GM03348 (cell line): Measurements from ENCODE around the gene GRM7.

Experiments
- DNase-seq: peaks from one replicate; pipeline ENCODE4 v3.0.0; 2012; ENCODE audit warnings: low spot score

Gene GRM7

DNA sequence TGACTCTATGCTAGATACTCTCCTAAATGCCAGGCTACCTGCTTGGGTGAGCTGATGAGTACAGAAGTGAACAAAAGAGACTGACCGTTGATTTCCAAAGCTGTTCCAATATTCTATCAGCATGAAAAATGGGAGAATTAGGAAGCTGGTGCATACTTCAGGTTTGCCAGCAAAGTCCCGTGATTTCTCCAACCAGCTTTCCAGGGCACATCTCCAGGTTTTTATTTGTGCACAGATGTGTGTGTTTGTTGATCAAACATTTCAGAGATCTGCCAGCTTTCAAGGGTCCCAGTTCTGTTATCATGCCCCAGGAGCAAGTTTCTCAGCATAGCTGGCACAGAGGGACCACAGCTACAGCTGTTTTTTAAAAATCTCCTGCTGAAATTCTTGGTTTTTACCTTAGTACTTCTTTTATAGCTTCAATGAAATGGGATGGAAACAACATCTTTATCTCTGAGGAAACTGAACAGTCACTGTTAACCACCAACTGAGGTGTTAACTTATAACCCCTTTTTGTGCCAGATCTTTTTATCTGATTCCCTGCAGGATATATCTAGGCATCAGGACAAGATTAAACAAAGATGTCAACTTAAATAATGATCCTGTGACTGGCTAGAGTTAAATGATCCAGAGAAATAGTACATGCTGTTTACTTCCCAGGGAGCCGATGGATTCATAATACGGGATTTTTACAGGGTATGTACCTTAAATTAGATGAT lies 380.8 kb downstream of the GRM7 start:
- no peak for DNase-seq

DNA sequence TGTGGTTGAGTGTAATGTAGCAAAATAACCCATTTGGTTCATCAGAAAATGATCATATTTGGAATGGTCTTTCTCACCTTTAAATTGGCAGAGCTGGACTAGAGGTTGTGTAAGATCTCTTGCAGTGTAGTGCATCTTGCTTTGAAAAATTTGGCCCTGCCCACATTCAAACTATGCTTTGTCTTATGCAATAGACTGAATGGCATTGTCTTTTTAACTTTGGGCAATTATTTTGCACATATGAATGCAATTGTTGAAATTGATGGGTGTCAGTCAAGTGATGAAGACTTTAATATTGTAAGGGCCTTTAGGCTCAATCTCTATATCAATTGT lies 381.4 kb downstream of the GRM7 start:
- no peak for DNase-seq

DNA sequence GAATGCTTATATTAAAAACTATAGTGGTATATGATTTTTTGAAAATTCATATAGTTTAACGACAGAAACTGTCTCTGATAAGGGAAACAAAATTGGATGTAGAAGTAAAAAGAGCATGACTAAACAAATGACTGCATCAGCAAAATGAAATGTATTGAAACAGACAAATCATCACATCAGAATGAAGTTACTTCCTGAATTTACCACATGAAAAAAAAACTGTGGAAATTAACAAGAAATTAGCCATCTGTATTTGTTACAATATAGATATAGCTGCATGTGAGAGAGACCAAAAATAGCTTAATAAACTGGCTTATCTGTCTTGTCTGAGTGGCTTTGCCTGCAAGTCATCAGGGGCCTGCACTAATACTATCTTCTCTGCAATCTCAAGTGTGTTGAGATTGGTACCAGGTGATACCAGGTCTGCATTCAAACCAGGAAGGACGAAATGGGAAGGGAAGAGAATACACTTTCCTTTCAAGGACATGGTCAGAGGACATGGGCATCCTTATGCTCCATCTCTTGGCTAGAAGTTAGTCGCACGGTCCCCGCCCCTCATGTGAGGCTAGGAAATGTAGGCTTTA lies 388.7 kb downstream of the GRM7 start:
- DNase-seq, result no peak

DNA sequence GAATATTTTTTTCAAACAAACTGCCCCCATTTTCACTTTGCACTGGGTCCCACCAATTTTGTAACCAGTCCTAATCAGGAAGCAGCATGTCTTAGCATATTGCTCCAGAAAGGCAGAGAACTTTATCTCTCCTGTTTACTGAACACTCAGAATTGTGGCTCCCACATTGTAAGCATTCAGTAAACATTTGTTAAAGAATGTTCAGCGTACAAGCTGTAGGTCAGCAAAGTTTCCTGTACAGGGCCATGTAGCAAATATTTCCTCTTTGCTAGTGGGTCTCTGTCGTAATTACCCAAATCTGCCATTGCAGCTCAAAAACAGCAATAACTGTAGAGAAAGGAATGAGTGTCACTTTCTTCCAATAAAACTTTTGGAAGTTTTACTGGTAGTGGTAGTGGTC lies 393.3 kb downstream of the GRM7 start:
- no peak for DNase-seq

DNA sequence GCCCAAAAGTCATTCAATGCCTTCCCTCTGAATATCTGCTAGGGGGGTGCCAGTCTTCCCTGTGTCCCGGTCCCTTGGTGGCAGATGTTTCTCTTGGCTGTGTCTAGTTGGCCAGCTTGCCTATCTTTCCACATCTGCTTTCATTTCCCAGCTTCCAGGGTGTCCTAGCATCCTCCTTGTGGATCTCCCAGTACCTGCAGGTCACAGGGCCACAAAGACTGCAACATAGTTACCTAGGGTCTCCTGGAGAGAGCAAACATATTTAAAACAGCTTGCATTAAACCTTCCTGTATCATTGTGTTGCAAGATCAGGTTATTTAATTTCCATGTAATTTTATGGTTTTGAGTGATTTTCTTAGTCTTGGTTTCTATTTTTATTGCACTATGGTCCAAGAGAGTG lies 400.1 kb downstream of the GRM7 start:
- no peak for DNase-seq

DNA sequence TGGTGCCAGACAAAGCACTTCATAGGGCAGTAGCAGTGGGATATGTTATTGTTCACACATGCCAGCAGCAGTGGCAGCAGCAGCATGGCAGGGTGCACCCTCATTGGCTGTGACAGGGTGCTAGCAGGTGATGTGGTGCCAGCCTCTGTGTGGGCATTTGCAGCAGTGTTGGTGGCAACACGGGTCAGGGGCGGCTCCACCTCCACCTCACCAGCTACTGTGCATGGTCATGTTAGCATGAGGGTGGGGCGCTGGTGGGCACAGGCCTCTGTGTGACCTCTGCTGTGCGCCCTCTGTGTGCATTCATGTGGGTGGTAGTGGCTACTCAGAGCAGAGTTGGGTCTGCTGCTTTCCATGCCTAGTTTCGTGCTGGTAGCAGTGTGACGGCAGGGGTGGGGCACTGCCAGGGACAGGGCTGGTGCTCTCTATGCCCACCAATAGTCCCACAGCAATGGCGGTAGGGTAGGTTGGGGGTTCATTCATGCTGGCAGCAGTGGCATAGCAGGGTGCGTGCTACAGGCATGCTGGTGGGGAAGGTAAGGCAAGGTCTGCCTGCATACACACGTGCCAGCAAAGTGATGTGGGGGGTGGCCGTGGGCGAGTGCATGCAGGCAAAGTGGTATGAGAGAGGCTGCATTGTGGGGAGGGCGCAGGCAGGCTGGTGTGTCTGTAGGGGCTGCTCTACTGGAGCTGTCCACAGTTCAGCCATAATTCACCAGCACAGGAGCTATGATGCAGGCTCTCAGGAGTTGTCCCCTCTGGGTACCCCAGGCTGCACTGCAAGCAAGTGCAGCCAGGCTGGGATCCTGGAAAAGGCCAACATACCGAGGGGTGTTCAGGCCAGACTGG lies 402.7 kb downstream of the GRM7 start:
- no peak for DNase-seq

DNA sequence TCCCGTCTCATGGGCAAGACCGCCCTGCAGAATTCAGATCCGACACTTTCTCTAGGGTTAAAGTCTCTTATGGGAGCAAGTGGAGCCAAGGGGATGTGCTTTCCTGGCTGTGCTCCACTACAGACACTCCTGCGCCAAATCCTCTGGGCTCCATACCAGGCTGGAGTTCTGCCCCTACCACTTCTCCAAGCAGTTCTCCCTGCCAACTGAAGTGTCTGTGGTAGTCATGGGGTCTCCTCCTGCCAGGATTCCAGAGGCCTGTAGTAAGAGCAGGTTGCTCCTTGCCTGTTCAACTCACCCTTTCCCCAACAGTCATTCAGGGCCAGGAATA lies 403.2 kb downstream of the GRM7 start:
- DNase-seq, result no peak

DNA sequence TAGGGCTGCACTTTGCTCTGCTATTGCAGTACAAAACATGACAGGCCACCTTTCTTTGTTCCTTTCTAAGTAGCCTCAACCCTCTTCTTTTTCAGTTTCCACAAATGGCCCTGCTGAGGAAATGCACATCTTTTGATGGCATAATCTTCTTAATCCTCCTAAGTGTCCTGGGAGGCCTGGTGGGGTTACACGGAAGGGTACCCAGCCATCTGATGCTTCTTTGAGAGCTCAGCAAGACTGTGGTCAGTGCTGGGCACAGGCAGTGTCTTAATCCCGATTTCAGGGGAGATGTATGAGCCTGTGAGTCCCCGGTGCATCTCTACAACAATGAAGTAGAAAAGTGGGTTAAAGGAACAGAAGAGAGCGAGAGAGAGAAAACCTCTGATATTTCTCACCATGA lies 404.8 kb downstream of the GRM7 start:
- DNase-seq, result no peak

DNA sequence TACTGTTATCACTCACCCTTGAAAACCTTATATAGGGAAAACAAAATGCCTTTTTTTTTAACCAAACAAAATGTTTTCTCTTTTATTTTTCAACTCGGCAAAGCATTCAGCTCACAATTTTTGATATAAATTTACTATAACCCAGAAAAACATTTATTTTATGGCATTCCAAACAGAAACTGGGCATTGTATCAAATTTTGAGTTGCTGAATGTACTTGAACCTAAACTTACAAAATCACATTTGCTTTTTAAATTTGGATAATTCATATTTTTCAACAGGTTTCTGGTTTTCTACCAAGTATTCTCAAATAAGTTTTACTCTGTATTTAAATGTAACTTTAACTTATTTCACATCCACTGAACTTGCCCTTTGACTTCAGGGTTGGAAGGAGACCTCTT lies 405.6 kb downstream of the GRM7 start:
- DNase-seq, result no peak

DNA sequence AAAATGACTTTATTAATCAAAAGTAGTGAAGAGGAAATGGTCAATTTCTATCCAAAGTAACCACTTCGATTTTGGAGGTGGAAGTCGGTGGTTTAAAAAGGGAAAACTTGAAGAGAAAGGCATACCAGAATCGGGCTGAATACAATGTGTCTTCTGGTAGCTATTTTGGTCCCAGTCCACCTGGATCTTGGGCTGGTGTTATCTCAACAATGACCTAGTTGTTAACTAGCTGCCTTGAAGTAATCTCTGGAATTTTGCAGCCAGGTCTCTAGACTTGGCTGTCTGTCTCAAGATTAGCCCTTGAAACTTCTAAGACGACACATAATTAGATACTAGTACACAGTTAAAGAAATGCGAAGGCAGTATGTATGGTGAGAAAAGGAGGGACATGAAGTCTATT lies 409.8 kb downstream of the GRM7 start:
- no peak for DNase-seq

DNA sequence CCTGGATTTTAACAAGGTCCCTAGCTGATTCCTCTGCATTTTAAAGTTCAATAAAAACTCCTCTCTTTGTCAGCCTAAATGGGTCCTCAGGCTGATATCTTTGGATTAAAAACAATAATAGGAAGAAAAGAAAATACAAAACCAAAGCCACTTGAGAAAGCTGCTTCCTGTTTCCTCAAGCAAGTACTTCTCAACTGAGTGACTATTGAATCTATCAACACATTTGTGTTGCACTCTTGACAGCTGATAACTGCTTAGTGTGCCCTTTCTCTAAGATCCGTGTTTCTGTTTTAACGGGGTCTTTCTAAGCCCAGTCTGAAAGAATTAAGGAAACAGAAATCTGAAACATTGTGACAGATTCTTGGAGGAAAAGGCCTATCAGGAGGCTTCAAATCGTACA lies 410.7 kb downstream of the GRM7 start:
- no peak for DNase-seq

DNA sequence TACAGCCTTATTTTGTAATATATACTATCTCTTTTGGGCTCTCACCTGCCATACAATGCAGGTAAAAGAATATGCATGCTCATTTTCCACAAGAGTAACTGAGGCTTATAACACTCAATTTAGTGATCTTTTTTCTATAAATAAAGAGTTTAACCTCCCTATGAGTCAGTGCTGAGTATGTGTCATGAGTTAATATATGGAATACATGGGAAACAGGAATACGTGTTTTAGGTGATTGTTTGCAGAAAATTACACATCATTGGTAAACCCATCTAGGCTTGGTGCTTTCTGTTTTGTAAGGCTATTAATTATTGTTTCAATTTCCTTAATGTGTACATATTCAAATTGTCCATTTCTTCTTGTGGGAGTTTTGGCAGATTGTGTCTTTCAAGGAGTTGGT lies 411.3 kb downstream of the GRM7 start:
- no peak for DNase-seq

DNA sequence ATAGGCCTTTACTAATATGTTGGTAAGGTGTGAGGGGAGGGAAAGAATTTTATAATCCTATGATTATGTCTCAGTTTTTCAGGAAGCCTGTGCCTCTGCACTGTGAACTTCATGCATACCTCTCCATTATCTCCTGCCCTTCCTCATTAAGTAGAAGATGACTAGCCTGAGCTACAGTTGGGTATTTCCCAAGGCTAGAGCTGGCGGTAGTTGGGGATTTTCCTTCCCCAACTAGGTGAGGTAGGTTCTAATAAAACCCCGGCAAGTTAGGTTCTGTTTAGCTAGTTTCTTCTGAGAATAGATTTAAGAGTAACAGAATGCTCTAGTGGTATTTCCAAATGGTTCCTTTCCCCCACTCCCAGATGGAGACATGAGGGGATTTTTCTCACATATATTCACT lies 414.5 kb downstream of the GRM7 start:
- DNase-seq, result no peak

DNA sequence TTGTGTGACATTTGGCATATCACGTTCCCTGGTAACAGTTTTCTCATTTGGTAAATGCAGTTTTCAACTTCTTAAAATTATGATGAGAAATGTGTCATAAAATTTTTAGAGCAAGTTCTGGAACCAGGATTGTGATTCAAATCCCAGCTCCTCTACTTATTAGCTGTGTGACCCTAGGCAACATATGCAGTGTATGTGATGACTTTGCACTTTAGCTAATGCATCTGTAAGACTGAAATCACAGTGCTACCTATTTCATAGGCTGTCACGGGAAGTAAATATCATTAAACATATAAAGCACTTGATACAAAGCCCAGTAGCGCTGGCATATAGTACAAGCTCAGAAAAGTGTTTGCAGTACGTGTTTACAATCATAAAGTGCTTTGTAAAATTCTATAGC lies 419.4 kb downstream of the GRM7 start:
- no peak for DNase-seq

DNA sequence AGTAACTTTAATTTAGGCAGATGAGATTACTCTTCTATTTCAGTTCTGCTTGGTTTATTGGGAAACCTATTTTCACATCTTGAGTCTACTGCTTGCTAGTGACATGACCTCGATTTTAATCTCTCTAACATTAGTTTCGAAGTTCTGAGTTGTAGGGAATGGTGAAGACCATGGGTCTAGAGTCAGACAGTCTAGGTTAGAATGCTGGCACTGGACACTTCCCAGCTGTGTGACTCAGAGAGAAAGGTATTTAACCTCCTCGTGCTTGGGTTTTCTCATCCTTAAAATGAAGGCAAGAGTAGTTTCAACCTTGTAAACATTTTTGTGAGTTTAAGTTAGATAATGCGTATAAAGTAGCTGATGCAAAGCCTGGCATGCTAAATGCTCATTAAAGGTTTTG lies 422.1 kb downstream of the GRM7 start:
- no peak for DNase-seq

DNA sequence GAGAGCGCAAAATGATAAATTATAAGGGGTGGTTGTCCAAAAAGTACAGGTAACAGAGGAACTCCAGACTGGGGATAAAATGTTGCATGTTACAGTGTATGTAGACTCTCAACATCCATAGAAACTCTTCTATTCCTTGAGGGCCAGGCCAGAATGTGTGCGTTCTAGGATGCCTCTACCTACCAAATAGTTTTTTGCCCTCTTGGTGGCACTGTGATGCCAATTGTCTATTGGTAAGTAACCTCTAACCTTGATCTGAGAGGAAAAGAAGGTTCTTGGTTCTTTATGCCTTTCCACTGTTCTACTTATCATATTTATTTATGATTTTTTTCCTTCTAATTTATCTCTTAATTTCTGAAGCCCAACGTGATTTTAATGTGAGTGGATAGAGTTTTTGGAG lies 424.6 kb downstream of the GRM7 start:
- DNase-seq, result no peak

DNA sequence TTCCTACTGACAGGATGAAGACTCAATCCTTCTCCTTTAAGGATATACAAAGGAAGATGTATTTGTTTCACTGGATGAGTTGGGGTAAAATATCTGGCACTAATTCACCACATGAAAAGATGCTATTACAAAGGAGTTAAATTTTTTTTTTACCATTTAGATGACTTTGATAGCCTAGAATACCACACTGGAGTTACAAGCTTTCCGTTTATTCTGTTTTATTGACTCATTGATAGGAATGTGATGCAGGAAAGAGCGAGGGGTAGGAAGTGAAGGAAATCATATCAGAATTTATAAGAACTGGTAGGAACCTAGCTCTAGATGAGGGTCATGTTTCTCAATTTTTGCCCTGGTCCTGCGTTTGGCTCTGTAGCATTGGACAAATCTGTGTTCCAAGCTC lies 427.2 kb downstream of the GRM7 start:
- DNase-seq, result no peak

DNA sequence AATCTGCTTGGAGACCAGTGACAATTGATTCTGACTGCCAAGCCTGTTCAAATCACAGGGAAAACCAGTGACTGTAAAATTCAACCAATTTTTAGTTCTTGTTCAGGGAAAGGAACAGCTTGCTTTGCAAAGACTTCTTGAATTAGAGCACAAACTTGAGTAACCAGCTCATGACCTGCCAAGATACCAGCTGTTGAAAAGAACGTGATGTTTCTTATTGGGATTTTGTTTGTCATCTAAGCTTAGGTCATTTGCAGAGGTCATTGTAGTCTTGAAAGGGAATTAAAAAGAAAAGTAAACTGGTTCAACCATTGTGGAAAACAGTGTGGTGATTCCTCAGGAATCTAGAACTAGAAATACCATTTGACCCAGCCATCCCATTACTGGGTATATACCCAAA lies 428.2 kb downstream of the GRM7 start:
- no peak for DNase-seq

DNA sequence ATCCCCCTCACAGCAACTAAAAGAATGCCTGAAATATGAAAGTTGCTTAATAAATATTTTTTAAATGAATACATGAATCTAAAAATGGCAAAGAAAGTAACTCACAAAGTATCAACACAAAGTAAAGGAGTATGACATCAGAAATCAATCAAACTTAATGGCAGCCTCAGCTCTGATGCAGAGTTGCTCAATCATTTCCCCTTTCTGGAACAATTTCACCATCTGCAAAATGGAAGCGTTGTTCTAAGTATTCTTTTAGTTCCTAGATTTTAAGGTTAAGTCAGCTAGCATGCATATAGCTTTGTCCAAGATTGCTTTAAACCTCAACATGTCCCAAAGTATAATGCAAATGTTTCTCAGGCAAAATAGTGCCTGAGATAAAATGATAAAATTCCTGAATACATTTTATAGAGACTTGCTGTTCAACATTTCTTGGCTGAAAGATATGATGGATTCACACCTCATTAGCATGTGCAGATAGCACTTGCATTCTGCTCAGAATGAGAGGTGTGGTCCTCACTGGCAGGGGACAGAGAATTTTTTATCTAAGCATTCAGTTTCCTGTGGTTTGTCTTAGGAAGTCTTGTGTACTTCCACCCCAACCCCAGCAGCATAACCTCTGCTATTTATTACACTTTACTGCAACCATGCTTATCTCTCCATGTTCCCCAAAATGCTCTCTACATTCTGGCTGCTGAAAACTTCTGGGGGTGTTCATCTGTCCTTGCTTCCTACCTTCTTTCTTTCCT lies 429.3 kb downstream of the GRM7 start:
- no peak for DNase-seq

DNA sequence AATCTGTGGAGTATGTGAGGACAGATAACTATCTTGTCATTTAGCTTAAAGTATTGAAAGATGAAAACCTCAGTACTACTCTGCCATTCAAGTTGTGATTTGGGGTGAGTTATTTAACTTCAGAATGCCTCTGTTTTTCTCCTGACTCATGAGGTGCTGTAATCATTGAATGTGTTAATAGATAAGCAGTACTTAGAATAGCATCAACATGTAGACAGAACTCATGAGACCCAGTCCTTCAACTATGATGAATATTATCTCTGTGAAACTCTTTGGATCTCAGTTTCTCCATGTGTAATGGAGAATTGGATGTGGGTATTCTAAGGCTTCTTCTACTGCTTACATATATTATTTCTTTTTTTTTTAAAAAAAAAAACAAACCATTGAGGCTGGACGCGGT lies 431.4 kb downstream of the GRM7 start:
- no peak for DNase-seq

DNA sequence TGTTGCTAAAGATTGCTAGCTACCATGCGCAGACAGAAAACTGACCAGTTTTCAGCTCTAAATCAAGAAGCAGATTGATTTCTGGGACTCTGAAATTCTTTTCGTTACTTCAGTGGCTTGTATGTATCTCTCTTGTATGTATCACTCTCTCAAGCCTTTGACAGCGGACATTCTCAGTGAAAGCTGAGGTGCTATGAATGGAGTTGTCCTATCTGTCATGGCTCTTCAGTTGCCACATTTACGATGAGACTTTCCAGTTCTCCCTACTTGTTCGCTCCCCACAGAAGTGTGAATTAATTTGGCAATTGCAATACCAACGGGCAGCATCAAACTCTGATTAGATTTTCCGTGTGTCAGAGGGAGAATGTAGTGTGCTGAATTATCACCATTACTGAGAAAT lies 432.4 kb downstream of the GRM7 start:
- DNase-seq, result no peak

DNA sequence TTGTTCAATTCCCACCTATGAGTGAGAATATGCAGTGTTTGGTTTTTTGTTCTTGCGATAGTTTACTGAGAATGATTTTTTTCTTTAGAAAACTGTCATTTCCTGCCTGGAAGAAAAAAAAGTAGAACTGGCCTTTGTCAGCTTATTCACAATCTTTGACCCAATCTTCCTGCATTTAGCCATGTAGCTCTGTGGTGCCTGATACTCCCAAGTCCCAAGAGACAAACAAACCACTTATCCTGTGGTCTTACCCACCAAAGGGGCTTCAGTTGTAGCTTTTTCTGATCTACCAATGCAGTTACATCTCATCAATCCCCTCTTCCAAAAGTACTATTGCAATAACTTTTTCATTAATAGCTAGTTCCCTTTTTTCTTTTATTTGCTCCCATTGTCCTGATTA lies 444.6 kb downstream of the GRM7 start:
- DNase-seq, result no peak

DNA sequence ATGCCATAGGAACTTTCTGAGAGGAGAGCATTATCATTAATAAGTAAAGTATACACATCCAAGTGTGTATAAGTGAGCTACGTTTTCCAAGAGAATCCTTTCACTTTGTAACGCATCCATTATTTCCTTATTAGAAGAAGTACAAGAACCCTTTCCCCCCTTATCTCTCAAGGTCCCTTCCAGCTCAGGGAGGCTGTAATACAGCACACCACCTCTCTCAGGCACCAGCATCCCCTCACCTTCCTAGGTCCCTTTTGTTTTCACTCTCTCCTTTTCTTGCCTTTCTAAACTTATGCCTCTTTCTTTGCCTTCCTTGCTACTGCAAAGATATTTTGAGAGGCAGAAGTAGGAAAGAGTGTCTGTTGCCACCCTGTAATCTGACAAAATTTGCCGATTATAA lies 446.0 kb downstream of the GRM7 start:
- no peak for DNase-seq
